ENCODE data around the gene MEP1A.
A peak's percentile ranks its signal among the peaks of the same experiment; 100 is the strongest.
"Not testable (repeated sequence)": the region's sequence is repeated elsewhere in the genome, so short reads cannot be mapped to it uniquely, and the experiment has no call there.

MEP1A gene

GRCh38 chr6:46777476-46778346, 15.5 kb upstream of the MEP1A start:
- DNase-seq = no peak

DNA sequence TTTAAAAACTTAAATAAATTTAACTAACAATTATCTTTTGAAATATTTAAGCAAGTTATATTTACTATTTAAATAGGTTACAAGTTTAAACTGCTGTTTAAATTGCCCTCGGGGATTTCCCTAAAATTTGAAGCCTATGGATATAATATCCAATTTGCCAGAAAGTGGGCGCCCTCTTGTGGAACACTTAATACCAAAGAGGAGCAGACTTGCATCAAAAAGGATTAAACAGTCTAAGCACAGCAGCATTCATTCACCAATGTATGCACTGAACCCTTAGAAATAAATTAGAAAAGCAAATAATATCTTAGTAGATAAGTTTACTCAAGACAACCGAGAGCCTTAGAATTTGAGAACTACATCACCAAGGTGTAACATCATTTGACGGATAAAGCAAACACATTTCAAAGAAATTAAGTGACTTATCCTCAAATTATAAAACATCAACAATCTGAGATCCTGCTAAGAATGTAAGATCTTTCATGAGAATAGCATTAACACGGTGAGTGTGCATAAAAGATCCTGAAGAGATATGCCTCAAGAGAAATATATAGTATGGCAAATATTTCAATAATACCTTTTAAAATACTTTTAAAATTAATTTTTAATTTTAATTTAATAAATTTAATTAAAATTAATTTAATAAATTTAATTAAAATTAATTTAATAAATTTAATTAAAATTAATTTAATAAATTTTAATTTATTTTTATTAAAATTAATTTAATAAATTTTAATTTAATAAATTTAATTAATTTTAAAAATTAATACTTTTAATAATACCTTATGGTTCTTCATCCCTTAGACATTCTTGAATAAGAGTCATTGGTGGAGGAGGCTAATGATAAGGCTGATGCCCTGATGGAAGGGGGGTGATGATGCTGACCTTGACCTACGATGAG, 11.5 kb upstream of the MEP1A start:
- peak; percentile 2 for DNase-seq

- no peak for DNase-seq
These were observed 8.7 kb upstream of the MEP1A start for GRCh38 chr6:46784535-46784934.

DNA sequence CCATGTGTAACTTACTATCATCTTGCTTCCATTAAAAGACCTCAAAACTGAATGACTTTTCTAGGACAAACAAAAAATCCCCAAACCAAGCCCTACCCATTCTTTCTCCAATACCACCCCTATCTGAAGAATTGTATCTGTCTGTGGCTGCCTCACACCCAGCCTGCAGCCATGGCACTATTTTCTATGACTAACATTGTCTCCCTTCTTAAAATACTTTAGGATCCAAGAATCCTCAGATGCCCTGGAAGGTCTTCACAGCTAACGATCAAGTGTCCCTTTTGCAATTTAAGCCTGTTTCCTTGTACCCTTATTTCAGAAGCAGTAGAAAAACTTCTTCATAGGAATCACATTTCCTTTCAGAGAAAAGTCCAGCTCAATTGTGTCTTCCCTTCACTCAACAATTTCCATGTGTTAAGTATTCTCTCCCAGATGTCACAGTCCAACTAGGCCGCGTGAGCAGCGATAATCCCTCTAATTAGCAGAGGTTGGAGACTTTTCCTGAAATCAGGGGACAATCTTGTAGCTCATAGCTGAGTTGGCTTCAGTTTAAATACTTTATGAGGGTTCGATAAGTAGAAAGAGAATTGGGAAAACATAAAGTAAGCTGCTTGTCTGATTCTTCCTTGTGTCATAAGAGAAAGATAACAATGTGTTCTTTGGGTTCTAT, 5.2 kb upstream of the MEP1A start:
- DNase-seq = no peak

DNA sequence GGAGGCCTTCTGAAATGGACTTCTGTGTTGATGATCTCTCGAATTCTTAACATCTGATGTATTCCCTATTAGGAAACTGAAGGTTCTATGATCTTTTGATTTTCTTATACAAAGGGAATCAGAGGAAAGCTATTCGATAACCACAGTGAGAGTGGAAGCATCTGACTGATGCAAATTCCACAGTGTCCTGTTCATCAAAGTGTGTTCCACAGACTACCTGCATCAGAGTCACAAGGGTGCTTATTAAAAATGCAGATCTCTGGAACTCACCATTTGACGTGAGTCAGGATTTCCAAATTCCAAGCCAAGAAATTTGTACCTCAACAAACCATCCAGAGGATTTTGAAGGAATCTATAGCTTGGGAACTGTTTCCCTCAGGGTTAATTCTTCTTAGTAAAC, 4.4 kb upstream of the MEP1A start:
- DNase-seq = no peak

DNA sequence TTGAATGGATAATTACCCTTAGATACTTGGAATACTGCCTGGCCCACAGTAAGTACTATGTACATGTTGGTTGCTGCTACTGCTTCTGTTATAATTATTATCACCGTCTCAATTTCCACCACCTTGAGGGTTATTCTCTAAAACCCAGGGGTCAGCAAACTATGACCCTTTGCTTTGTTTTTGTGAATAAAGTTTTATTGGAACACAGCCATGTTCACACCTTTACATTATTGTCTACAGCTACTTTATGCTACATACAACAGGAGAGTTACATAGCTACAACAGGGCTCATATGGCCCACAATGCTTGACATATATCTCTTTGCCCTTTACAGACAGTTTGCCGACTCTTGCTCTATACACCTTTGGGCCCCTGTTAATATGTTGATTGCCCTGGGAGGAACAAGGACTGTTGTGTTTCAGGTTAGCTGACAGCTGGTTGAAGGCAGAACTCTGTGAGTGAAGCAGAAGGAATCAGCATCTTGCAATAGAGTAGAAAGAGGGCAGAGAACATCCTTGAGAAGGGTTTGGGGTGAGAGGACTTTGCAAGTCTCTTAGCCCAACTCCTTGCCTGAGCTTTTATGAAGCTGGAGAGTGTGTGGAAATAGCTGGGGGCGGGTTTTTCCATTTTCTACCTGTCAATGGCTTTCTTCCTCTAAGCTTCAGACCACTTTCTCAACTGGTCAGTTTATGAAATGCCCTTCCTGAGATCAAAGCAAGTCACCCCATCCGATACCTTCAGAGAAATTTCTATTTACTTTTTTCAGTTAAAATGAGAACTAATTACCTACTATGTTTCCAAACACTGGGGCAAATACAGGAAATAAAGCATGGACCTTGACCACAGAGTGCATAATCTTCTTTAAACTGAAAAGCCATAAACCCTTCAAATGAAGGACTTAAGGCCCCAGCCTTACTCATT, 3.5 kb upstream of the MEP1A start:
- DNase-seq = no peak

- no peak for DNase-seq
These were observed 2.8 kb upstream of the MEP1A start for GRCh38 chr6:46790355-46790874.

- DNase-seq = no peak
These were observed 554 bp upstream of the MEP1A start for GRCh38 chr6:46792635-46793034.

GRCh38 chr6:46794068-46794467, 879 bp downstream of the MEP1A start:
- DNase-seq = no peak

GRCh38 chr6:46795816-46796215, 2.6 kb downstream of the MEP1A start:
- DNase-seq = no peak

DNA sequence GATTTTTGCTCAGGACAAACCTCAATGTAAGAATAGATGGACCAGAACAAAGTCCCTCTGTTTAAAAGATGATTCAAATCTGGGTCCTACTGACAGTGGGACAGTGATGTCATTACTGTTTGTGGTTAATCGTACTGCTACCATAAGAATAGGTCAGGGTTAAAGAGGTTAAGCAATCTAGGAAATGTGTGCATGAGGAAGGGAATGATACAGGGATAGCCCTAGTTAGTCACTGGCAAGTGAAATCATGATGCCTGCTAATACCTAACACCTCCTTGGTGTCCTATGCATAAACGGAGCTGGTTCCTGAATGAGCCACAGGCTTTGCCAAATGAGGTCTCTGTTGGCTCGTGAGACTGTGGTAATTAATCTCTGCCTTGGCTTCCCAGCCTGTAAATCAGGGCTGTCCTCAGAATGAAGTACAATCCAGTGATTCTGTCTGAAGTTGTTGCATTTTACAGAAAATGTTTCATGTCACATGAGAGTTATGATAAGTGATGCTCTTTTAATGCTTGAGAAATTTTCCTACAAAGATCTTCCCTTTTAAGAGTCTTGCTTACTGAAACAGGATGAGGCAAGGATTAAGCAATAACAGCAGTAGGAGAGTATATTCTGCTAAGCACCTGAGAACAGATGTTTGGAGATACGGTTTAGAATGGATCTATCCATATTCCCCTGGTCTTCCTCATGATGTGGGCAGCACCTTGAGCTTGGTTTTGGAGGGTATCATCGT, 3.8 kb downstream of the MEP1A start:
- no peak for DNase-seq

GRCh38 chr6:46799657-46800056, 6.5 kb downstream of the MEP1A start:
- DNase-seq = no peak

DNA sequence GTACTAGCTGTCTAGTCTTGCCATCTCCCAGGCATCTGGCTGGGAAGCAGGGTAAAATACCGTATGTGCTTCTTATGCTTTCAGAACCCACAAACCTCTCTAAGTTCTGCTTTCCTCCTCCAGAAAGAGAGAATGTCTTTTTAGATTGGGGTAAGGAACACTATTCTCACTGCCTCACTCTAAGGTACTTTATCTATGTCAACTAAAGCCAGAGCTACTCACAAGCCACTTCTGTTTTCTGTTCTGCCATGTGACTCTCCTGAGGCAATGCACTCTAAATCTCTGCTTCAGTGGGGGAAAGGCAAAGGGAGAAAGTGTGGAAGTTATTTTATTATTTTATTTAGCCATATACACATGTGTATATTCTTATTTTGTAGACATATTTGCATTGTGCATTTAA, 15.6 kb downstream of the MEP1A start:
- DNase-seq = no peak

DNA sequence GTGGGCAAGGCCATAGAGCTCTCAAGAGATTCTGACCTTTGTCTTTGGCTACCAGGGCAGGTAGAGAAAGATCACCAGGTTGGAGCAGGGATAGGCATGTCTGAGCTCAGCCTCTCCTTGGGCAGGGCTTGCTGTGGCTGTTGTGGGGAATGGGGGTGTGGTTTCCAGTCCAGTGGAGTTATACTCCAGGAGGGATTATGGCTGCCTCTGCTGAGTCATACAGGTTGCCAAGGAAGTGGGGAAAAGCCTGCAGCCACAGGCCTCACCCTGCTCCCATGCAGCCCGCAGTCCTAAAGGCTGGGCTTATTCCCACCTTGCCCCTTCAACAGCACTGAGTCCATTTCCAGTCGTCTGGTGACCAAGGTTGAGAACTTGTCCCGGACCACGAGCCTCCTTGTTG, 21.9 kb downstream of the MEP1A start:
- DNase-seq = no peak

GRCh38 chr6:46816626-46817025, 23.4 kb downstream of the MEP1A start:
- DNase-seq = no peak

DNA sequence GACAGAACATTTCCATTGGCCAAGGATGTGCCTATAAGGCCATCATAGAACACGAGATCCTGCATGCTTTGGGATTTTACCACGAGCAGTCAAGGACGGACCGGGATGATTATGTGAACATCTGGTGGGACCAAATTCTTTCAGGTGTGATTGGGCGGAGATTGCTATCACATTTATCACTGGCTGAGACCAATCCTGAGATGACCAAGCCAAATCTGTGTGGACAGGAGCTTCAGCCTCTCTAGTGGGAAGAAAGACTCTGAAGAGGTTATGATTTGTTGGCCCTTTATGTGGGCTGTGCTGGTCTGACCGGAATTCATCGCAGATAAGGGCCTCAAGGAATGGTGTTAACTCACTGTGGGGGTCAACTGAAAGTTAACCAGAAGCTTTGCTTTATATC, 26.4 kb downstream of the MEP1A start:
- no peak for DNase-seq

DNA sequence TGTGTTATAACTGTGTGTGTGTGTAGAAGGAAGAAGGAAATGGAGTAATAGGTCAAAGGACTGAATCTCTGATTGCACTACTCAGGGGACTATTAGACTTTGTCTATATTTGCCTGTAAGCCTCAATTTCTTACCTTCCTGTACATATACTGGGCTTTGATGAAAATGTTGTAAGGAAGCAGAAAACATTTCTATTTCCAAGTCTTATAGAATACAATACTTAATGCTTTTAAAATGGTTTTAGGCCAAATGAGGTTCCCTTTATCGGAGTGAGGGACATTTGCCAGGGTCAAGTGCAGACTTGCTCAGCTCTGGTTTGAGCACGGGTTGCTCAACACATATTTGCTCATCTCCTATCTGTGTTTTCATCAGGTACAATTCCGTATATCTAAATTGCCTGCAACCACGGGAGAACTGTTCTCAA, 28.3 kb downstream of the MEP1A start:
- DNase-seq = no peak

DNA sequence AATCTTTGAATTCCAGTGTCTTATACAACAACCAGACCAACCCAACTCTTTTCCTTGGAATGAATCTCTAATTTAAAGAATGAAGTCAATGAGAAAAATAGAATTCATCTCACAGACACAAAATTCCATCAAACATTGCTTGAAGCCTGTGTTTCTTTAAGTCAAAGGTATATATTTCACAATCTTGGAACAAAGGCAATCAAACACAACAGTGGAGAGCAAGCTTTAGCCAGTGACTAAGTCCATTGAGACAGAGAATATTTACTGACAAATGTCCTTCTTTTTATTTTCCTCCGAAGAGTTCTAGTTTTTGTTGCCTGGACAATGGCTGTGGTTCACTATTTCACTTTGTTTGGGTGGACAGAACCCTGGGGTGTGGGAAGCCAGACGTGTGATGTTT, 35.8 kb downstream of the MEP1A start:
- no peak for DNase-seq

DNA sequence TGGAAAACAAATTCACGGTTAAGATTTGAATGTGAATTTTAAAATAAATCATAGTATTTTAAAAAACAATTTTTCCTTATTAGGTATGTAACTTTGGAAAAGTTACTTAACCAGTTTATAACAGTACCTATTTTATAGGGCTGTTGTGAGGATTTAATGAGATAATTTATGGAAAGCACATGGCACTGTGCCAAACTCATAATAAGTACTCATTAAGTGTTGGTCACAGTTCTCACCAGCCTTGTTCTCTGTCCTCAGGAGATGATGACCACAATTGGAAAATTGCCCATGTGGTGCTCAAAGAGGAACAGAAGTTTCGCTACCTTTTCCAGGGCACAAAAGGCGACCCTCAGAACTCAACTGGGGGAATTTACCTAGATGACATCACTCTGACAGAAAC, 39.6 kb downstream of the MEP1A start:
- DNase-seq = no peak

DNA sequence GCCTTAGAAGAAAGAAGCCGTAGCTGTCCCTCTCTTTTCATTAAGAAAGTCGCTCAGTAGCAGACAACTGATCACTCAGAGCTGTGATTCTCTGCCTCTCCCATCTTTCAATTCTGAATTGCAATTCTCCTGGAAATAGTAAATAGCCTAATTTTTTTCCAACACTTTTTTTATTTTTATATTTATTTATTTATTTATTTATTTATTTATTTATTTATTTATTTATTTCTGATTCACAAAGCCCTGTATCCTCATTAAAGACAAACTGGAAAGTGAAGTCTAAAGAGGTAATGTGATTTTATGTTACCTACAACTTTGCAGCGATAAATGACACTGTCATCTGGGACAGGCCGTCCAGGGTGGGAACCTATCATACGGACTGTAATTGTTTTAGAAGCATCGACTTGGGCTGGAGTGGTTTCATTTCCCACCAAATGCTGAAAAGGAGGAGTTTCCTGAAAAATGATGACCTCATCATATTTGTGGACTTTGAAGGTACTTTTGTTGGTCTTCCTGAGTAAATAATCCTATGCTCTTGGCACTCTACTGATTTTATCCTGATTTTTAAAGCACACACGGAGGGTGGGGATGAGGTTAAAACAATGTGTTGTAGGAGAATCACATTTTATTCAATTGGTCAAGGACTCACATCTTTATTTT, 41.2 kb downstream of the MEP1A start:
- not testable (repeated sequence) for DNase-seq

GRCh38 chr6:46834991-46835390, 41.8 kb downstream of the MEP1A start:
- DNase-seq = not testable (repeated sequence)

All from NCI-H2107 (cell line).